ENCODE results near the gene IFI16. TPM values are rescaled to one million over a fixed set of nuclear protein-coding genes. Genes with fewer than 3 reads are reported as not detected.
"Not testable (repeated sequence)": the region's sequence is repeated elsewhere in the genome, so short reads cannot be mapped to it uniquely, and the experiment has no call there.

IFI16 gene
- total RNA-seq, 1 donor, result 37.3 TPM

- H3K9me3 ChIP-seq (ENCODE audit: low read depth, low read length), result no peaks in the 10 kb centered on the region
- no peak overlapping the region for H3K4me3 ChIP-seq (ENCODE audit: low read length)
- no peaks in the 10 kb centered on the region for H3K27me3 ChIP-seq (ENCODE audit: insufficient read depth, low read length)
- peaks cover 47% of the 10 kb centered on the region for H3K4me1 ChIP-seq (ENCODE audit: insufficient read depth, low read length)
These were observed 5.1 kb downstream of the IFI16 start for GRCh38 chr1:159014851-159015250.

GRCh38 chr1:159015440-159015909 lies 5.8 kb downstream of the IFI16 start:
- H3K9me3 ChIP-seq (ENCODE audit: low read depth, low read length), result no peaks in the 10 kb centered on the region
- H3K4me3 ChIP-seq (ENCODE audit: low read length), result no peak overlapping the region
- H3K4me1 ChIP-seq (ENCODE audit: insufficient read depth, low read length), result peaks cover 47% of the 10 kb centered on the region
- H3K27me3 ChIP-seq (ENCODE audit: insufficient read depth, low read length), result no peaks in the 10 kb centered on the region

DNA sequence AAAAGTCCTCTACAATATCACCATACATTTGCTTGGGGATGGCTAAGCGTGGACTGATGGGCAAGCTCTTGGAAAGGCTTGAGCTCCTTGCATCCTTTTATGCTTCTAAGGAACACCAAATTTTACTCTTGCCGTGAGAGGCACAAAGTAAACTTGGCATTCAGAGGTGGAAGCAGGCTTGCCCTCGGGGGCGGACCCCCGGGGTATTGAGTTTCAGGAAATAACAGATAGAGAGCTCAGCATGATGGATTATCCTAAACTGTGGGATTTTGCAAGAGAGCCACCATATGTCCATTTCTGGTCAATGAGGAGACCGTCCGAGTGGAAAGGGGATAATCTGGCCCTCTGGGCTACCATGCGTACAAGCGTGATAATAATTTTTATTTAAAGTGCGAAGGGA lies 14.0 kb downstream of the IFI16 start:
- Histone ChIP-seq H3K4me1 (ENCODE audit: insufficient read depth, low read length) (peaks cover 22% of the 10 kb centered on the region), H3K4me3 (ENCODE audit: low read length) (no peak overlapping the region), H3K27me3 (ENCODE audit: insufficient read depth, low read length) (no peaks in the 10 kb centered on the region), H3K9me3 (ENCODE audit: low read depth, low read length) (no peaks in the 10 kb centered on the region)

- Histone ChIP-seq H3K9me3 (ENCODE audit: low read depth, low read length) (no peaks in the 10 kb centered on the region), H3K27me3 (ENCODE audit: insufficient read depth, low read length) (no peaks in the 10 kb centered on the region), H3K4me1 (ENCODE audit: insufficient read depth, low read length) (peaks cover 22% of the 10 kb centered on the region), H3K4me3 (ENCODE audit: low read length) (no peak overlapping the region)
These were observed 15.3 kb downstream of the IFI16 start for GRCh38 chr1:159025043-159025442.

DNA sequence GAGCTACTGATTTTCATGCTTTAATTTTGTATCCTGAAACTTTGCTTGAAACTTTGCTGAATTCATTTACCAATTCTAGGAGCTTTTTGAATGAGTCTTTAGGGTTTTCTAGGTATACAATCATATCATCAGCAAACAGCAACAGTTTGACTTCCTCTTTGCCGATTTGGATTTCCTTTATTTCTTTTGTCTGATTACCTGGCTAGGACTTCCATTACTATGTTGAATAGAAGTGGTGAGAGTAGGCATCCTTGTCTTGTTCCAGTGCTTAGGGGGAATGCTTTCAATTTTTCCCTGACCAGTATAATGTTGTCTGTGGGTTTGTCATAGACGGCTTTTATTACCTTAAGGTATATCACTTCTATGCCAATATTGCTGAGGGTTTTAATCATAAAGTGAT lies 17.1 kb downstream of the IFI16 start:
- not testable (repeated sequence) for H3K27me3 ChIP-seq (ENCODE audit: insufficient read depth, low read length); H3K4me3 ChIP-seq (ENCODE audit: low read length); H3K9me3 ChIP-seq (ENCODE audit: low read depth, low read length)
- H3K4me1 ChIP-seq (ENCODE audit: insufficient read depth, low read length), result peaks cover 35% of the 10 kb centered on the region

GRCh38 chr1:159030311-159030710 lies 20.6 kb downstream of the IFI16 start:
- peaks cover 17% of the 10 kb centered on the region for H3K4me1 ChIP-seq (ENCODE audit: insufficient read depth, low read length)

DNA sequence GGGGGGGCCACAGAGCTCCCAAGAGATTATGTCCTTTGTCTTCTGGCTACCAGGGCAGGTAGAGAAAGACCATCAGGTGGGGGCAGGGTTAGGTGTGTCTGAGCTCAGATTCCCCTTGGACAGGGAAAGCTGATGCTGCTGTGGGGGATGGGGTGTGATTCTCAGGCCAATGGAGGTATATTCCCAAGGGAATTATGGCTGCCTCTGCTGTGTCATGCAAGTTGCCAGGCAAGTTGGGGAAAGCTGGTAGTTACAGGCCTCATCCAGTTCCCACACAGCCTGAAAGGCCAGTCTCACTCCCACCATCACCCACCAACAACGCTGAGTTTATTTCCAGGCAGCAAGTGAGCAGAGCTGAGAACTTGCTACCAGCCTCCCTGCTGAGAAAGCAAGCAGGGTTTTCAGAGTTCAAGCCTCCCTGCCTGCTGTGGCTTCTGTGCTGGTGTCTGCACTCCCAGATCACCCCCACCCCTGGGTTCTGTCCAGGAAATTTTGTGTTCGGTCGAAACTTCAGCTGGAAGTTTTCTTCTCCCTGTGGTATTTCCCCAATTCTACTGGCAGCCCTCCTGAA lies 21.3 kb downstream of the IFI16 start:
- Histone ChIP-seq H3K4me3 (ENCODE audit: low read length) (no peak overlapping the region), H3K9me3 (ENCODE audit: low read depth, low read length) (no peaks in the 10 kb centered on the region), H3K4me1 (ENCODE audit: insufficient read depth, low read length) (peaks cover 17% of the 10 kb centered on the region), H3K27me3 (ENCODE audit: insufficient read depth, low read length) (no peaks in the 10 kb centered on the region)

More at GRCh38 chr1:159030311-159030710, 20.6 kb downstream of the IFI16 start:
- Histone ChIP-seq H3K27me3 (ENCODE audit: insufficient read depth, low read length) (no peaks in the 10 kb centered on the region), H3K9me3 (ENCODE audit: low read depth, low read length) (no peaks in the 10 kb centered on the region), H3K4me3 (ENCODE audit: low read length) (no peak overlapping the region)

GRCh38 chr1:159040206-159040605 lies 30.5 kb downstream of the IFI16 start:
- no peaks in the 10 kb centered on the region for H3K9me3 ChIP-seq (ENCODE audit: low read depth, low read length)
- H3K27me3 ChIP-seq (ENCODE audit: insufficient read depth, low read length), result no peaks in the 10 kb centered on the region
- no peak overlapping the region for H3K4me3 ChIP-seq (ENCODE audit: low read length)
- no peaks in the 10 kb centered on the region for H3K4me1 ChIP-seq (ENCODE audit: insufficient read depth, low read length)

DNA sequence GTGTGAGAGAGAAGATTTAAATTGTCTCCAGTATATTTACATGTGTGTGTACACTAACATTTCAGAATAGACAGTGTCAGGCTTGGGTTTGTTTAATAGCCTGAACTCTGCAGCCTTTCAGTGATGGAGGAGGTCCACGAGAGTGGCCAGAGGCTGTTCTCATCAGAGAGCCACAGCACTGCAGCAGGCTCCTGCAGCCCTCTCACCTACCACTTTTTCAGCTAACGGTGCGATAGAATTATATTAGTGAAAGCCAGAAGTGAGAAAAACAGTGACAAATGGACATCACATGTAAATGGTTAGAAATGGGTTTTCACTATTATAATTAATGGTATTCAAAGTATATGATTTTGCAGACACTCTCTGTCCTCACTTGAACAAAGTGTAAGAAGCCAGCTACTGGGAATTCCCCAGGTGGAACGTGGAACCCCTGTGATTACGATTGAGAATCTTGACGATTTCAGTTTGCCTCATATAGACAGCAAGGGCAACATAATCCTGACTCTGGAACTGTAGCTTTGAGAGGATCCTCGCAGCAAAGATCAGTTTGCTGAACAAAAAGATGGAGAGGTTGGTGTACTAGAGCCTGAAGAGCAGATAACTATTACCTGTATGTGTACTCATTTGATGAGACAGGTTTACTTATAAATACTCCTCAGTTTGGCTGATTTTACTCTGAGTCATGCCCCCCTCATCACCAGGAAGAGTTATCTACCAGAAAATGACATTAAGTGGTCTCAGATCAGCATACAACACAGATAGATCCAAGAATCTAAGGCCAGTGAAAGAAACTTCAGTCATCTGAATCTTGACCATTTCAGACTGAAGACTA lies 31.4 kb downstream of the IFI16 start:
- no peaks in the 10 kb centered on the region for H3K9me3 ChIP-seq (ENCODE audit: low read depth, low read length)
- no peaks in the 10 kb centered on the region for H3K4me1 ChIP-seq (ENCODE audit: insufficient read depth, low read length)
- H3K27me3 ChIP-seq (ENCODE audit: insufficient read depth, low read length), result no peaks in the 10 kb centered on the region
- no peak overlapping the region for H3K4me3 ChIP-seq (ENCODE audit: low read length)

DNA sequence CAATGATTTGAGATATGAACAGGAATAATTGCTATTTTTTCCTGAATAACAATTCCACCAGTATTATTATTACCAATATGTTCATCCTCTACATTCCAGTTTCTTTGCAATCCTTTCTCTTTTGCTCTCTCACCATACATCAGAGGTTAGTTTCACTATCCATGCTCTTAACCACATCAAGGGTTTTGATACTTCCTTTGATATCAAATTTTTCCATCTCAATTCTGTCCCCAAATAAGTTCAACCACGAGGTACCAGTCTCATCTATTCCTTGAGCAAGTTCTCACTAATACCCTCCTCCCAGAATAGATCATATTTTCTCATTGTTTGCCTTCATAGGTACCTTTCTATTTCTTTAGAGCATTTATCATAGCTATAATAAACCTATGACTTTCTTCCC lies 36.8 kb downstream of the IFI16 start:
- H3K4me3 ChIP-seq (ENCODE audit: low read length); H3K4me1 ChIP-seq (ENCODE audit: insufficient read depth, low read length); H3K9me3 ChIP-seq (ENCODE audit: low read depth, low read length); H3K27me3 ChIP-seq (ENCODE audit: insufficient read depth, low read length): not testable (repeated sequence)

GRCh38 chr1:159051436-159051835 lies 41.7 kb downstream of the IFI16 start:
- H3K9me3 ChIP-seq (ENCODE audit: low read depth, low read length), result no peaks in the 10 kb centered on the region
- H3K4me1 ChIP-seq (ENCODE audit: insufficient read depth, low read length), result peaks cover 32% of the 10 kb centered on the region
- no peak overlapping the region for H3K4me3 ChIP-seq (ENCODE audit: low read length)
- no peaks in the 10 kb centered on the region for H3K27me3 ChIP-seq (ENCODE audit: insufficient read depth, low read length)

- Histone ChIP-seq H3K27me3 (ENCODE audit: insufficient read depth, low read length) (no peaks in the 10 kb centered on the region), H3K4me3 (ENCODE audit: low read length) (no peak overlapping the region), H3K4me1 (ENCODE audit: insufficient read depth, low read length) (peaks cover 42% of the 10 kb centered on the region), H3K9me3 (ENCODE audit: low read depth, low read length) (no peaks in the 10 kb centered on the region)
These were observed 44.7 kb downstream of the IFI16 start for GRCh38 chr1:159054427-159054826.

- Histone ChIP-seq H3K4me3 (ENCODE audit: low read length) (no peak overlapping the region), H3K9me3 (ENCODE audit: low read depth, low read length) (no peaks in the 10 kb centered on the region), H3K4me1 (ENCODE audit: insufficient read depth, low read length) (peaks cover 46% of the 10 kb centered on the region), H3K27me3 (ENCODE audit: insufficient read depth, low read length) (no peaks in the 10 kb centered on the region)
These were observed 45.5 kb downstream of the IFI16 start for GRCh38 chr1:159055181-159055641.

DNA sequence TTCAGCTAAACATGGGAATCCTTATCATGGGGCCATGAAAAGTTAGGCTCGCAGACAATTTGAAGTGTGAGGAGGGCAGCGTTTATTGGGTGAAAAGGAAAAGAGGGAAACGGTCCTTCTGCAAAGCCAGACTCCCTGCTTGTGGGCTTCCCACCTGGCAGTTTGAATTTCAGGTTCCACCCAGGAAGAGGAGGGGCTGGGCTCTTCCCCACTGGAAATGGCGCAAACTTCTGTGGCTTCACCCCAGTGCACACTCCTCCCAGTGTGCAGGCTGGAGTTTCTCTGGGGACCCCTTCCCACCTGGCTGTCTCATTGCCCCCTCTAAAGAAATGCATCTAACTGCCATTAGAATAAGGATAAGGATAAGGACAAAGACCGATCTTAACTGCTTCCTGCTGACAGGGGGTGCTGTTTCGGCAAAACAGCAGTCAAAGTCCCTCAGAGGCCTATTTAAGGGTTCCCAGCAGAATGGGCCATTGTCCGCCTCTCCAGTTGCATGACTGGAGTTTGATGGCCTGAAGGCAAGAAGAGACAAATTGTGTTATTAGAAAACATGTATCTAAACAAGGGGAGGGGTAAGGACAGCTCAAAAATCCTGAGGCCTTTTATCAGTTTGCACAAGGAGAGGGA lies 46.5 kb downstream of the IFI16 start:
- H3K27me3 ChIP-seq (ENCODE audit: insufficient read depth, low read length), result no peaks in the 10 kb centered on the region
- peaks cover 49% of the 10 kb centered on the region for H3K4me1 ChIP-seq (ENCODE audit: insufficient read depth, low read length)
- H3K9me3 ChIP-seq (ENCODE audit: low read depth, low read length), result no peaks in the 10 kb centered on the region
- no peak overlapping the region for H3K4me3 ChIP-seq (ENCODE audit: low read length)

GRCh38 chr1:159058751-159059150 lies 49.0 kb downstream of the IFI16 start:
- Histone ChIP-seq H3K9me3 (ENCODE audit: low read depth, low read length) (no peaks in the 10 kb centered on the region), H3K27me3 (ENCODE audit: insufficient read depth, low read length) (no peaks in the 10 kb centered on the region), H3K4me1 (ENCODE audit: insufficient read depth, low read length) (peaks cover 43% of the 10 kb centered on the region), H3K4me3 (ENCODE audit: low read length) (no peak overlapping the region)

All from mononuclear cell (primary cell).